DMS79 treated with DMSO at 0.1 percent for 48 hours (cell line): ENCODE measurements around the gene STK39.
A peak's percentile ranks its signal among the peaks of the same experiment; 100 is the strongest.

Experiments
- DNase-seq: peaks from one replicate; lab custom pipeline; 2025; lab: John Stamatoyannopoulos, UW

The STK39 gene

DNA sequence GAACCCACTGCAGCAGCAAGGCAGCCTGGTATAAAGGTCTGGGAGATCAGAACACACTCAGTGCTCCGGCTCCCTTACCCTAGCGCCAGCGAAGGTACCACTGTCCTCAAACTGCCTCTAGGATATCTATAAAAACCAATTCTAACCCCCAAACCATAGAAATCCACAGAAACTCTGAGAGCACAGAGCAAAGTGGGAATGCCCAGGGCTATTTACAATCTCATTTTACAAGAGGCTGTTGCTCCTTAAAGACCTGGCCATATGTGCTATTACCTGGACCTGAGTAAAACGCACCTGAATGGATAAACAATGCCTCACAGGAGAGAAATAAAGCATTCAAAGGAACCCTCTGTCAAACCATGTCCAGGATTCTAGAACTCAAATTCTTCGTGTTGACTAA lies 4.3 kb downstream of the STK39 start:
- DNase-seq: peak; percentile 35

GRCh38 chr2:168241746-168242145 lies 5.6 kb downstream of the STK39 start:
- DNase-seq: no peak

- DNase-seq: peak; percentile 13
Measured at GRCh38 chr2:168241208-168241607, 6.2 kb downstream of the STK39 start.

DNA sequence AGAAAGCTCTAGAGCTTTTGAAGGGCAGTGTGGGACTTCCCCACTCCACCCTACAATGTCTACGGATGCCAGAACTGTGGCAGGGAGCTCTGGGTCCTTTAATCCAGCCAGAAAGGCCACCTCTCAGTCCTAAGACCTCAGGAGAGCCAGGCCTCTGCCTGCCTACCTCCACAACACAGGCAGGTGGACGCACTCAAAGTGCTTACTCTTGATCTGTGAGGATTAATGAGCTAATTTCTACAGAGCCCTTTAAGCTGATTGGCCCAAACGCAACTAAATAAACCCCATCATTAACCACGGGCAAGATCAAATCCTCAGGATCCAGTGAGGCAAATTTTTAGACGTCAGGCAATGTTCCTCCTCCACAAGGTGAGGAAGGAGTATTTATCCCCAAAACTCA lies 8.1 kb downstream of the STK39 start:
- DNase-seq: no peak

- no peak for DNase-seq
Measured at GRCh38 chr2:168237741-168238140, 9.7 kb downstream of the STK39 start.

GRCh38 chr2:168234407-168235085 lies 12.8 kb downstream of the STK39 start:
- DNase-seq: no peak

DNA sequence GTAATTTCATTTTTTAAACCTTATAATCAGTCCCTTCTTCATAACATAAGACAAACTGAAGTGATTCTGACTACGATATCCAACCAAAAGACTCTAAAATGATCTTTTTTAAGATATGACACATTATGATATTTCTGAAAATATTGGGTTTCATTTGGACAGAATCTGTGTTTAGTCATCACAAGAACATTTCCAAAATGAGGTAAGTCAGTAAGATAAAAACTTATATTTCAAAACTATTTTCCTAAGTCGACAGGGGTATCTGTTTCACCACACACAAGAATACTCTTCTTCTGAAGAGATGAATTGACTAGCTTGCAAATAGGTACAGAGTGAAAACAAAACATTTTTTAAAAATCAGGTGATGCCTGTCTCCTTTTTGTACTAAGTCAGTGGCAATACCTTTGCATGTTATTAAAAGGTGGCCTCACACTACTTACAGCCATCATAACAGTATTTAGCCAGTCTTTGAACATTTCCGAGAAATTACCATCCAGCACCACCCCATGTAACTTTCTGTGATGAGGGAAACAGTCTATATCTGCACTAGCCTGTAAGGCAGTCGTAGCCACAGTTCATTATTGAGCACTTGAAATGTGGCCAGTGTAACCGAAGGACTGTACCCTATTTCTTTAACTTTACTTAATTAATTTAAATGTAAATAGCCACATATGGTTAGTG lies 13.5 kb downstream of the STK39 start:
- no peak for DNase-seq

- no peak for DNase-seq
Measured at GRCh38 chr2:168233166-168233565, 14.2 kb downstream of the STK39 start.

DNA sequence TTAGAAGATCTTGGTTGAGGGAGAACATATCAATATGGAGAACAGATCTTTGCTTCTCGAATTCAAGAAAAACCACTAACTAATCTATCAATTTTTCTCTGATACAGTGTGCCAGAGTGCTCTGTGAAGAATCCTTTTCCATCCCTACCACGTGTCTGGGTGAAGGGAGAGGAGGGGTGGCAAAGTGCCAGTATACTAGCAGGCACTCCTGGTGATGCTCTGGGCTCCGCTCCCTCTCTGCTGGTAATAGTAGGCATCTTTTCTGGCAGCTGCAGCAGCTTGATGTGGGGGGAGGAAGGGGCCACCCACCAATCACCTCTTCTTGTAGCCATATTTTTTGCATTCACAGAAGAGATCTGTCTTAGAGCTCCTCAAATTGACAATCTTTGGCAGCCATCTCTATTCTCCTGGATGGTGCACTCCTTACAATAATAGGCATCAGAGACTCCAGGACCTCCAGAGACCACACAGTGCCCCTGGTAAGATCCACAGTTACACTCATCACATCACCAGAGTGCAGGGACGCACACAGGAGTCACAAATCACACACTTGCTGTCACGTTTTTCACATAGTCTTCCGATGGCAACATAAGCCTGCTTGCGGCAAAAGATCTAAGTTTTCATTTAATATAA lies 15.7 kb downstream of the STK39 start:
- DNase-seq: no peak

DNA sequence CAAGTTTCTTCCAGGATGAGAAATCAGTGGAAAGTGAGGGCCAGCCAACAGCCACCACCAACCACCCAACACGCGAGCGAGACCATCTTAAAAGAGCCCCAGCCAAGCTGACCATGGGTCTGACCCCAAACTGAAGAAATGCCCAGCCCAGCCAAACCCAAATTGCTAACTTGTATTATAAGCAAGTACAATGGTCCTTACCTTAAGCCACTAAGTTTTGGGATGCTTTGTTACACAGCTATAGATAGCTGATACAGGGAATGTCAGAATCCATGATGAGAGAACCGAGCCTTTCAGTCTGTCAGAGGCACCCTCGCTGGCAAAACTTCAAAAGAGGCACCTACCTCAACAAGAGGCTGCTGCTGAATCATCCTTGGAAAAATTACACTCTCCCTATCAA lies 17.0 kb downstream of the STK39 start:
- DNase-seq: no peak

DNA sequence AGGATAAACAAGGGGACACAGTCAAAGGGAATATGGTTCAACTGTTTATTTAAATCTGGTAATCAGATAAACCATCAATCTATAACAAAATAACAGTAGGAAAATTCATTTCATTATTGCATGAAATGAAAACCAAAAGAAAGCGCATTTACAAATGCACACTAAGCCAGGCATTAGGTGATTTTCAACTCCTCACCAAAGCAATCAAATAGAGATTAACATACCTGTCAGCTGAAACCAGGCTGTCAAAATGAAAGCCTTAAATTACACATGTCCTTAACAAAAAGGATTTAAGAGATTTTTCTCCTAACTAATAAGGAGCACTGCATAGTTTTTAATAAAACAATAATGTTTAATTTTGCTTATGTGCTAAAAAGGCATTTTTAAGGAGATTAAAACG lies 23.0 kb downstream of the STK39 start:
- no peak for DNase-seq

DNA sequence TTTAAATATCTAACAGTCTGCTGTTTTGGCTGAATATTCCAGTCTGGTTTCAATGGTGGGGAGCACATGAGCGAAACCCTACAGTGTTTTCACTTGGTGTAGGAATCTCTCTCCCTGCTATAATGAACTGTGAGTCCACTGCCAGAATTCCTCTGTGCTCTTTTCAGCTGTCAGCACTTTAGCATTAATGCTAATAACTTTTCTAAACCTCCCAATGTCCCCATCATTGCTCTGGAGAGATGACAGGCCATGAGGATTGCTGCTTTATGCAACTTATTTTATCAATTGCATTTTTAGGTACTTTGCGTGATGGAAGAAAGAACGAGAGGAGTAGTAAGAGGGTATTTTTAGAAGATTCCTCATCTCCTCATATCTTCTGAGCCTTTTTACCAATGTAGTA lies 25.3 kb downstream of the STK39 start:
- no peak for DNase-seq

- DNase-seq: no peak
Measured at GRCh38 chr2:168220965-168221819, 26.2 kb downstream of the STK39 start.

- no peak for DNase-seq
Measured at GRCh38 chr2:168217920-168218319, 29.5 kb downstream of the STK39 start.

DNA sequence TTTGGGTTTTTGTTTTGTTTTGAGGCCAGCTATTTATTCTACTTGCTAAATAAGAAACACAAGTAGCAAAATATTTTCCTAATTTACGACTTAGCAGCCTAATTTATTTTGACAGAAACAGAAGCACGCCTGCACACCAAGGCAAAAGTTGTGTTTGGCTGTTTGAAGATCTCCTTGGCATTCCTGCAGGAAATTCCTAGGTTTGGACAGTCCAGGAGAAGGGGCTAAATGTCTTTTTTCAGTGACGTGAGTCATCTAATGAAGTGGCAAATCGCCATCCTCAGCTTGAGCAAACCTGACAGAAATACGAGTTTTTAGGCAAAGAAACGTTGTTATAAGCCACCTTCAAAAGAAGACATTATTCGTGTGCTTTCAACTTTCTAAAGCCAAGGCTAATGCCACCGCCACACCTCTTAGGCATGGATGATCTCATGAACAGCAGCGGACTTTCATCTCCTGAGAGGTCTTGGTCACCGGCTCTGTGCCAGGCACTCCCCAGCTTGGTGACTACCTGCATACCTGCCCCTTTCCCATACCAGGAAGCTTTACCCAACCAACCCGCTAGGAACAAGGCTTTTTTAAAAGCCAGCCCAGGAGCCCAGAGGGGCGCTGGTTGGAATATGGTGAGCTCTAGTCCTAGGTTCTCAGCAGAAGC lies 30.9 kb downstream of the STK39 start:
- DNase-seq: no peak

DNA sequence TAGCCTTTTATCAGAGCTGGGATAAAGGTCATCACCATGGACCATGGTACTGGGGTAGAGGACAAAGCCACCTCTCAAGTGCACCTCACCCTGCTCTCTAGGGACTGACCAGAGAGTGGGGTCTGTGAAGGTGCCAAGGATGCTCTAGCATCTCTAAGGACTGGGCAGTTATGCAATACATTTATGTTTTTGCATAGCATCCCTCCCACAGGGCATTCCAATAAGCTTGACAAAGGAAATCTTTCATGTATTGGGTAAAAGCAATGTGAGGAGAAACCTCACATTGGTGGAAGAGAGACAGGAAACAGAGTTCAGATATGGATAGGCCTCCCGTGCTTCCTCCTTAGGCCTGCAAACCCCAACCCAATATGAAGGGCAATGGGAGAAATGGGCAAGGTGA lies 31.6 kb downstream of the STK39 start:
- DNase-seq: no peak

- DNase-seq: no peak
Measured at GRCh38 chr2:168212866-168213265, 34.5 kb downstream of the STK39 start.

GRCh38 chr2:168212167-168212566 lies 35.2 kb downstream of the STK39 start:
- DNase-seq: no peak

DNA sequence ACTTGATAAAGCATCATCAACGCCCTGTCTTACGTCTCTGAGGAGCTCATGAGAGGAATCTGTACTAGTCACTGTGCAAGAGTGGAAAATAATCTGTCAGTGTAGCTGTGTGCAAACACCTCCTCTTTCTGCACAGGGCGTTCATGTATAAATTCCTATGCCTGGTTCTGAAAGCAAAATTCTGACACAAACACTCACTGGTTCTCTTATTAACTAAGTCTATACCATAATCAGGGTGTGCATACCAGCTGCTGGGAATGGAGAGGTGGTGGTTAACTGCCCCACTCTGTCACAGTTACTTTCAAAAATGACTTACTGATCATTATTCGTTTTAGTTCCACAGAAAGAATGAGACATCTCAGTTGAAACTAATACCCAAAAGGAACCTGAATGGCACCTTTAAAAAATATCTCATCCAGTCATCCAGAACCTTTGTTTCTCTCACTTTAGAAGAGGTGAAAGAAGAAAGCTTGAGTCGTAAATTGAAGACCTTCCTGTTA lies 35.7 kb downstream of the STK39 start:
- no peak for DNase-seq

DNA sequence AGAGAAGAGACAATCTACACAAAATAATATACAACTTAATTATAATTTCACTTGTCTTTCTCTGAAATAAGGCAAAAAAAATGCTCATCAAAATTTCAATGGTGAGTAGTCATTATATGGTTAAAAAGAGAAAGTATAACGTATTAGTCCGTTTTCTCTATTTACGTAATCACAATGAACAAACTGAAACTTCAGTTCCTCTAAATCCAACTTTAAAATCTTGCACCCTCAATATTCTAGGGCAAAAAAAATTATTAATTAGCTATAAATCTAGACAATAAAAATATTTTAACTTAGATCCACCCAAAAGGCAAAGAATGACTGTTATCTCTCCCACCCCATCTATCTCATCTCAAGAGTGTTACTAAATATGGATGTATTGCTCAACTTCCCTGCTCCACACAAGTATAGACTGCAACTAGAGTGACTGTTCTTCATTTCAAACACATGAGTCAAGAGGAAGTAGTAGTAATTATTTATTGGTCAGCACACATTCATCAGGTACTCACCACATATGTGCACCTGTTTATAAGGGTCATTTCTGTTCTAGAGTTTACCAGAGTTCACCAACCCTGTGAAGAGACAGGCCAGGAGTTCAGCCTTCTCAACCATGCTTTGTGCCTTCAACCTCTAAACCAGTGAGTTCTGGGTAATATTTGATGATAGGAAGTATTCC lies 36.4 kb downstream of the STK39 start:
- peak; percentile 23 for DNase-seq

DNA sequence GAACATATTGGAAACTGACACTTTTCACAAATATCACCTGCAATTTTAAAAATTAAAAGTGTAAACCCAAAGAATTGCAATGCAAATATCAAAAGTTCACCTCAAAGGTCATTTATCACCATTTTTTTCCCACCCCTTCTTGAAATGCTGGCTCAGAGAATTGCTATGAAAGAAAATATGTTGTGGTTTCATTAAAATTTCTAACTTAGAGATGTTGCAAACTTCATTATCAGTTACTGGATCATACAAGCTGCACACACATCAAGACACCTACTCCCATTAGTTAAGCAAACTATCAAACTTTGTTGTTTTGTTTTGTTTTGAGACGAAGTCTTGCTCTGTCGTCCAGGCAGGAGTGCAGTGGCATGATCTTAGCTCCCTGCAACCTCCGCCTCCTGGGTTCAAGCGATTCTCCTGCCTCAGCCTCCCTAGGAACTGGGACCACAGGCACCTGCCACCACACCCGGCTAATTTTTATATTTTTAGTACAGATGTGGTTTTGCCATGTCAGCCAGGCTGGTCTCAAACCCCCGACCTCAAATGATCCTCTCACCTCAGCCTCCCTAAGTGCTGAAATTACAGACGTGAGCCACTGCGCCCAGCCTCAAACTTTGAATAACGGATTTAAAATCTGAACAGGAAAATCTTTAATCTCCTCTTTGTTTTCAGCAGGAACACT lies 37.0 kb downstream of the STK39 start:
- DNase-seq: no peak
